H1 (cell line): ENCODE measurements around the gene ANKRD62. TPM values are rescaled to one million over a fixed set of nuclear protein-coding genes. Genes with fewer than 3 reads are reported as not detected.

ENCODE experiments used
- CTCF ChIA-PET: fragments of 300-600 bp; sonication (Branson Sonifier 250); formaldehyde crosslinking; loops from one replicate; lab custom pipeline; 2021; ENCODE audit not compliant: partially characterized antibody; lab: Charles Lee
- POLR2A ChIA-PET: fragments of 300-600 bp; sonication (Branson Sonifier 250); formaldehyde crosslinking; loops from one replicate; lab custom pipeline; 2021; ENCODE audit warnings: inconsistent platforms; ENCODE audit not compliant: partially characterized antibody; lab: Charles Lee
- DNase-seq, 2 experiments: peaks; one replicate each; pipeline versions ENCODE4 v3.0.0 to v3.0.0-alpha.2; 2010 to 2022; ENCODE audit warnings: low spot score in 2 of 2, low read depth in 1 of 2, mixed read lengths in 1 of 2
- FAIRE-seq: peaks from 2 replicates; lab custom pipeline; 2011; peaks lifted over from hg19 to GRCh38; lab: Jason Lieb, UNC
- H2AFZ ChIP-seq: 2 replicates; pipeline ENCODE4 v1.8.1; 2012; ENCODE audit warnings: low read length, inconsistent platforms
- H2AK5ac ChIP-seq: 2 replicates; pipeline ENCODE4 v1.6.1; 2013; ENCODE audit warnings: low read depth, low read length
- H2BK120ac ChIP-seq: replicated peaks from 2 replicates; pipeline ENCODE3; 2013; ENCODE audit warnings: low read depth, low read length, inconsistent platforms
- H2BK12ac ChIP-seq: 2 replicates; pipeline ENCODE4 v1.6.1; 2013; ENCODE audit warnings: low read depth, low read length
- H2BK15ac ChIP-seq: 2 replicates; pipeline ENCODE4 v1.6.1; 2013; ENCODE audit warnings: low read length
- H2BK20ac ChIP-seq: 2 replicates; pipeline ENCODE4 v1.6.1; 2013; ENCODE audit warnings: low read length
- H2BK5ac ChIP-seq: 2 replicates; pipeline ENCODE4 v1.6.1; 2013; ENCODE audit warnings: low read depth, low read length
- H3K14ac ChIP-seq: 2 replicates; pipeline ENCODE4 v1.6.1; 2013; ENCODE audit warnings: inconsistent platforms; ENCODE audit not compliant: insufficient read length
- H3K18ac ChIP-seq: 2 replicates; pipeline ENCODE4 v1.6.1; 2013; ENCODE audit warnings: low read length; ENCODE audit errors: extremely low read depth
- H3K23ac ChIP-seq: 2 replicates; pipeline ENCODE4 v1.6.1; 2013; ENCODE audit warnings: inconsistent platforms; ENCODE audit not compliant: insufficient read length
- H3K23me2 ChIP-seq: 2 replicates; pipeline ENCODE4 v1.6.1; 2013; ENCODE audit warnings: low read depth, low read length
- H3K27ac ChIP-seq: 2 replicates; pipeline ENCODE4 v1.6.1; 2011; ENCODE audit warnings: low read depth, low read length, inconsistent platforms
- H3K27me3 ChIP-seq, 4 experiments: replicated peaks in 1 of 4; 1 replicate in 1 of 4; 2 replicates in 3 of 4; pipeline versions ENCODE4 v1.6.1 to v1.8.1; 2011 to 2013; ENCODE audit warnings: low read length in 3 of 4, mild to moderate bottlenecking in 3 of 4, inconsistent platforms in 2 of 4, mixed read lengths in 2 of 4, moderate library complexity in 1 of 4; ENCODE audit not compliant: control insufficient read depth in 3 of 4, insufficient read depth in 3 of 4; ENCODE audit errors: extremely low read depth in 1 of 4
- H3K36me3 ChIP-seq, 4 experiments: 2 replicates each; pipeline versions ENCODE4 v1.6.1 to v1.8.1; 2011 to 2013; ENCODE audit warnings: mild to moderate bottlenecking in 4 of 4, low read length in 3 of 4, moderate library complexity in 2 of 4, control low read depth in 1 of 4, inconsistent platforms in 1 of 4; ENCODE audit not compliant: insufficient read depth in 4 of 4, control insufficient read depth in 2 of 4
- H3K4ac ChIP-seq: replicated peaks from 2 replicates; pipeline ENCODE3; 2013; ENCODE audit warnings: low read length, low read depth, mixed read lengths, inconsistent platforms; ENCODE audit not compliant: insufficient read length
- H3K4me1 ChIP-seq, 4 experiments: replicated peaks in 1 of 4; 1 replicate in 1 of 4; 2 replicates in 3 of 4; pipeline versions ENCODE4 v1.6.1 to v1.8.1; 2011 to 2013; ENCODE audit warnings: low read length in 3 of 4, inconsistent platforms in 2 of 4, mixed read lengths in 1 of 4; ENCODE audit not compliant: insufficient read depth in 4 of 4, control insufficient read depth in 3 of 4
- H3K4me2 ChIP-seq, 2 experiments: 2 replicates each; pipeline versions ENCODE4 v1.6.1 to v1.8.1; 2011 to 2013; ENCODE audit warnings: low read depth in 2 of 2, low read length in 2 of 2, control low read depth in 1 of 2, inconsistent platforms in 1 of 2, mild to moderate bottlenecking in 1 of 2; ENCODE audit not compliant: insufficient read depth in 1 of 2
- H3K4me3 ChIP-seq, 4 experiments: fragments of 200-600, 300-600 bp in 1 of 4; sonication (generic), shearing (Covaris generic), sonication (Bioruptor Twin) in 1 of 4; 2 replicates each; pipeline versions ENCODE4 v1.5.1 to v1.8.1; 2011 to 2016; ENCODE audit warnings: low read length in 4 of 4, low read depth in 3 of 4, control low read depth in 2 of 4, inconsistent platforms in 2 of 4, mild to moderate bottlenecking in 2 of 4, mixed read lengths in 1 of 4, moderate library complexity in 1 of 4; ENCODE audit not compliant: insufficient read depth in 2 of 4; ENCODE audit errors: extremely low read depth in 1 of 4
- H3K56ac ChIP-seq: replicated peaks from 2 replicates; pipeline ENCODE3; 2013; ENCODE audit warnings: low read depth, mild to moderate bottlenecking, mixed read lengths, low read length, inconsistent platforms; ENCODE audit not compliant: insufficient read length
- H3K79me1 ChIP-seq: 2 replicates; pipeline ENCODE4 v1.6.1; 2013; ENCODE audit warnings: low read depth, low read length, control low read depth
- H3K79me2 ChIP-seq, 2 experiments: 2 replicates each; pipeline versions ENCODE4 v1.6.1 to v1.8.1; 2012 to 2013; ENCODE audit warnings: low read length in 2 of 2, mild to moderate bottlenecking in 2 of 2, inconsistent platforms in 1 of 2; ENCODE audit not compliant: insufficient read depth in 2 of 2, control insufficient read depth in 1 of 2
- H3K9ac ChIP-seq, 4 experiments: replicated peaks in 1 of 4; 1 replicate in 1 of 4; 2 replicates in 3 of 4; pipeline versions ENCODE4 v1.6.1 to v1.8.1; 2011 to 2013; ENCODE audit warnings: low read depth in 3 of 4, low read length in 3 of 4, control low read depth in 2 of 4, mild to moderate bottlenecking in 2 of 4, moderate library complexity in 2 of 4, inconsistent platforms in 1 of 4; ENCODE audit errors: extremely low read depth in 1 of 4
- H3K9me3 ChIP-seq, 2 experiments: 2 replicates each; pipeline versions ENCODE4 v1.6.1 to v1.8.1; 2012 to 2013; ENCODE audit warnings: mild to moderate bottlenecking in 2 of 2, moderate library complexity in 2 of 2, control low read depth in 1 of 2, inconsistent platforms in 1 of 2, low read depth in 1 of 2, low read length in 1 of 2, mixed read lengths in 1 of 2; ENCODE audit not compliant: insufficient read depth in 2 of 2
- H4K20me1 ChIP-seq, 2 experiments: replicated peaks in 1 of 2; 2 replicates each; pipeline versions ENCODE3 to v1.8.1; 2011 to 2013; ENCODE audit warnings: inconsistent platforms in 2 of 2, low read length in 2 of 2, mild to moderate bottlenecking in 1 of 2; ENCODE audit not compliant: insufficient read depth in 2 of 2, control insufficient read depth in 1 of 2
- H4K5ac ChIP-seq: 2 replicates; pipeline ENCODE4 v1.6.1; 2013; ENCODE audit warnings: low read length, low read depth, mixed read lengths, inconsistent platforms; ENCODE audit not compliant: insufficient read length
- H4K8ac ChIP-seq: 2 replicates; pipeline ENCODE4 v1.8.0; 2013; ENCODE audit warnings: mild to moderate bottlenecking, moderate library complexity, low read length, inconsistent platforms; ENCODE audit not compliant: insufficient read depth; ENCODE audit errors: extremely low read depth
- H4K91ac ChIP-seq: replicated peaks from 2 replicates; pipeline ENCODE3; 2013; ENCODE audit warnings: low read length, mixed read lengths, inconsistent platforms; ENCODE audit not compliant: insufficient read length
- BACH1 ChIP-seq: IDR thresholded peaks from 2 replicates; pipeline ENCODE4 v1.6.1; 2012; ENCODE audit warnings: low read length, improper control_type of control experiment
- CEBPB ChIP-seq: IDR thresholded peaks from 2 replicates; pipeline ENCODE4 v1.6.1; 2012; ENCODE audit warnings: low read depth, low read length
- E2F6 ChIP-seq: IDR thresholded peaks from 2 replicates; pipeline ENCODE4 v1.6.1; 2012; ENCODE audit warnings: inconsistent platforms
- KDM4A ChIP-seq: IDR thresholded peaks from one replicate; pipeline ENCODE4 v1.7.1; 2012; ENCODE audit warnings: low read depth, mild to moderate bottlenecking, moderate library complexity, low read length, inconsistent platforms; ENCODE audit not compliant: severe bottlenecking
- NANOG ChIP-seq: IDR thresholded peaks from 2 replicates; pipeline ENCODE4 v1.6.1; 2011; ENCODE audit warnings: low read length, low read depth, mild to moderate bottlenecking, inconsistent platforms; ENCODE audit not compliant: insufficient read depth, poor library complexity, severe bottlenecking
- RBBP5 ChIP-seq: IDR thresholded peaks from 2 replicates; pipeline ENCODE4 v1.7.1; 2012; ENCODE audit warnings: low read depth, mild to moderate bottlenecking, inconsistent platforms, low read length, moderate library complexity, borderline replicate concordance
- TAF1 ChIP-seq: IDR thresholded peaks from 2 replicates; pipeline ENCODE4 v1.6.1; 2011; ENCODE audit warnings: mild to moderate bottlenecking, low read depth, low read length
- YY1 ChIP-seq: IDR thresholded peaks from 2 replicates; pipeline ENCODE4 v1.6.1; 2011; ENCODE audit warnings: low read depth, mild to moderate bottlenecking, low read length
- polyA plus RNA-seq, 7 experiments: library from polyadenylated mRNA; depleted of rRNA in 3 of 7; stranded (reverse) in 5 of 7; unstranded in 2 of 7; fragments of >200 nt in 5 of 7; fragments of 200-250 nt in 2 of 7; gene quantifications; 1 replicate in 5 of 7; 2 replicates in 1 of 7; 4 replicates in 1 of 7; pipeline versions ENCODE4 v1.2.1 to v1.2.3, GENCODE V29; 2011 to 2013; ENCODE audit warnings: missing spikeins in 2 of 7, mixed read lengths in 2 of 7
- total RNA-seq: library from RNA; stranded (reverse); fragmentation: NEBNext Ultra II Directional; extraction: Animal tissue kit (Norgen Biotek cat#: 25700); gene quantifications from 2 replicates; pipeline ENCODE4 v1.2.1, GENCODE V29; 2021

The ANKRD62 gene
- total and polyA plus RNA-seq, 2 of the 8 experiments (the other 6 are each of a cell fraction or from before 2014, with no cell fraction given): not detected

GRCh38 chr18:12099160-12099559, 5.5 kb downstream of the ANKRD62 start:
- Histone ChIP-seq H3K23me2 (no peaks in the 10 kb centered on the region; the same call in 1 of the 2 replicates), H3K4me3 (no peak overlapping the region), H3K9me3 (no peaks in the 10 kb centered on the region), H3K79me2 (no peaks in the 10 kb centered on the region), H3K56ac (no peak overlapping the region), H2AK5ac (no peak overlapping the region), H4K8ac (no peak overlapping the region), H4K20me1 (no peaks in the 10 kb centered on the region), H3K79me1 (no peaks in the 10 kb centered on the region), H2BK20ac (no peak overlapping the region), H4K5ac (no peak overlapping the region), H3K14ac (no peak overlapping the region), H2BK12ac (no peak overlapping the region), H3K4me1 (no peaks in the 10 kb centered on the region), H3K4me2 (no peak overlapping the region), H3K36me3 (no peaks in the 10 kb centered on the region), H2BK5ac (no peak overlapping the region), H3K27me3 (no peaks in the 10 kb centered on the region; a peak in 1 of 7 replicates), H3K27ac (no peak overlapping the region), H2AFZ (no peak overlapping the region), H4K91ac (no peak overlapping the region), H3K18ac (no peak overlapping the region), H3K4ac (no peak overlapping the region), H2BK15ac (no peak overlapping the region), H2BK120ac (no peak overlapping the region), H3K23ac (no peak overlapping the region), H3K9ac (no peak overlapping the region)
- FAIRE-seq: no peak
- no peak for TF ChIP-seq CEBPB
- TF ChIP-seq YY1: no peak
- TF ChIP-seq E2F6: no peak
- no peak for TF ChIP-seq NANOG
- TF ChIP-seq RBBP5: no peak
- no peak for TF ChIP-seq KDM4A
- TF ChIP-seq BACH1: no peak
- TF ChIP-seq TAF1: no peak
- CTCF ChIA-PET: interaction anchor here (0.8 to 1.6 kb wide), 2 partner anchors 42 to 138 kb away, joined by 3 to 5 read pairs; no protein-coding TSS in a partner anchor
- DNase-seq: no peak
- POLR2A ChIA-PET: no interaction called here
